HG02610 (cell line): ENCODE measurements around the gene ZNF574.

Source experiments
- ATAC-seq: cut with Tn5 transposase; IDR thresholded peaks from one replicate; pipeline ENCODE4 v1.9.1; 2021; ENCODE audit warnings: mild to moderate bottlenecking, moderate library complexity; ENCODE audit not compliant: unreplicated experiment

Gene ZNF574

GRCh38 chr19:42121656-42122069 is 45.7 kb downstream of the ZNF574 start:
- peak; percentile 47 for ATAC-seq

- ATAC-seq = no peak
Observed at GRCh38 chr19:42122691-42123607, 47.0 kb downstream of the ZNF574 start.

GRCh38 chr19:42123765-42124164 is 47.8 kb downstream of the ZNF574 start:
- no peak for ATAC-seq

- no peak for ATAC-seq
Observed at GRCh38 chr19:42124386-42124901, 48.5 kb downstream of the ZNF574 start.

GRCh38 chr19:42125536-42125935 is 49.6 kb downstream of the ZNF574 start:
- ATAC-seq = no peak

- no peak for ATAC-seq
Observed at GRCh38 chr19:42126574-42126973, 50.6 kb downstream of the ZNF574 start.

- ATAC-seq = peak; percentile 46
Observed at GRCh38 chr19:42129399-42130253, 53.7 kb downstream of the ZNF574 start.

- no peak for ATAC-seq
Observed at GRCh38 chr19:42130254-42130573, 54.2 kb downstream of the ZNF574 start.
